Umbilical cord (tissue), 2 donors: ENCODE measurements around the gene ITGB7. TPM values are rescaled to one million over a fixed set of nuclear protein-coding genes. Genes with fewer than 3 reads are reported as not detected.

Experiments
- DNase-seq: peaks from one replicate; pipeline ENCODE4 v3.0.0-alpha.2; 2015; ENCODE audit warnings: low spot score
- total RNA-seq: library from RNA; depleted of rRNA; stranded (reverse); fragments of >200 nt; gene quantifications from one replicate; pipeline ENCODE4 v1.2.3, GENCODE V29; 2014; ENCODE audit warnings: low replicate concordance; ENCODE audit not compliant: insufficient read depth

Gene ITGB7
- total RNA-seq, 1 donor from 2014 or later: not detected

GRCh38 chr12:53145383-53146260 lies 61.4 kb downstream of the ITGB7 start:
- DNase-seq: no peak

- DNase-seq: no peak
Observed at GRCh38 chr12:53143355-53143754, 63.7 kb downstream of the ITGB7 start.

Other genes starting within 250 kb of the ITGB7 start
- gene EIF4B, start 200.8 kb downstream of the ITGB7 start, total RNA-seq: 833 TPM
- gene TNS2, start 157.2 kb downstream of the ITGB7 start, total RNA-seq: 39.7 TPM
- gene SPRYD3, start 127.9 kb downstream of the ITGB7 start, total RNA-seq: 14.2 TPM
- 112 TPM for gene IGFBP6, start 109.6 kb downstream of the ITGB7 start, total RNA-seq
- gene SOAT2, start 103.8 kb downstream of the ITGB7 start, total RNA-seq: not detected
- 14.9 TPM for gene ZNF740, start 26.5 kb downstream of the ITGB7 start, total RNA-seq
- 11.1 TPM for gene CSAD, start 26.3 kb downstream of the ITGB7 start, total RNA-seq
- 5.8 TPM for gene RARG, start 25.0 kb upstream of the ITGB7 start, total RNA-seq
- gene ESPL1, start 61.0 kb upstream of the ITGB7 start, total RNA-seq: 8.4 TPM
- 454 TPM for gene PFDN5, start 88.3 kb upstream of the ITGB7 start, total RNA-seq
- gene MYG1, start 92.4 kb upstream of the ITGB7 start, total RNA-seq: 17.8 TPM
- 38.3 TPM for gene AAAS, start 114.4 kb upstream of the ITGB7 start, total RNA-seq
- 0.24 TPM for gene SP7, start 129.1 kb upstream of the ITGB7 start, total RNA-seq
- gene SP1, start 172.9 kb upstream of the ITGB7 start, total RNA-seq: 28.6 TPM
- gene AMHR2, start 216.6 kb upstream of the ITGB7 start, total RNA-seq: not detected
- gene PRR13, start 234.5 kb upstream of the ITGB7 start, total RNA-seq: 26.0 TPM
- 284 TPM for gene PCBP2, start 244.9 kb upstream of the ITGB7 start, total RNA-seq